Stimulated activated CD4-positive, alpha-beta T cell treated with anti-CD3 and anti-CD28 coated beads, Interleukin-1b, Interleukin-23, amount 100 ng/mL, for 4 hours (primary cell): Measurements from ENCODE around the gene TAF6.

Experiments
- DNase-seq, 2 donors: peaks; one replicate each; pipeline ENCODE4 v3.0.0-alpha.2; 2020; ENCODE audit warnings: low read depth in 2 of 2

Gene TAF6

DNA sequence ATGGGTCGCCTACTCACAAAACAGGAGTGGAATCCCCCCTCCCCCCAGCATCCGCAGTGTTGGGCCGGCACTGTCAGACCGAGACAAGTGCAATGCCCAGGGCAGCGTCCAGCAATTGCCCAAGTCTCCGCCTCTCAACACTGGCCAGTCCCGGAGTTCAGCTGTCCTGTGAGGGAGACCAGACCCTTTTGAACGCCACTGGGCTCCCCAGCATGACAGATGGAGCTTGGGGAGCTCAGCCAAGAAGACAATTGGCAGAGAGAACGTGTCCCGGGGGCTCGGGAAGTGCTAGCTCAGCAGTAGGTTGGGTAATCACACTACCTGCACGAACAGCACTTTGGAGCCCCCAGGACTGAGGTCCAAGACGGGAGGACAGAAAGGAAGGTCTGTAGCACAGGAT lies 25.7 kb downstream of the TAF6 start:
- no peak for DNase-seq

DNA sequence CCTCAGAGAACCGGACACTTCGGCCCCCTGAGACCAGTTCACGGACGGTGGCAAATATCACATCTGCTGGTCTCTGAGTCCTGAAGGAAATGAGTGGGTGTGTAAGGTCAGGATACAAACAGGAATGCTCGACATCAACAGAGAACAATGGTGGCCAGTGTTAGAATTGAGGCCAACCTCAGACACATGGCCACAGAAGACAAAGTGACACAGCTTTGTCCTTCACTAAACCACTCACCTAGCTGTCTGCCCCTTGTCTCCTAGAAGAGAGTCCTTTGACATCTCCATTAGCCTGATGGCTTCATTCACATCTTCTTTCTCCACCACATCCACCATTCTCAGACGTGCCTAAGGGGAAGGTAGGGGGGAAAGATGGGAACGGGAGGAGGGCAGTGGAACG lies 26.1 kb downstream of the TAF6 start:
- no peak for DNase-seq

DNA sequence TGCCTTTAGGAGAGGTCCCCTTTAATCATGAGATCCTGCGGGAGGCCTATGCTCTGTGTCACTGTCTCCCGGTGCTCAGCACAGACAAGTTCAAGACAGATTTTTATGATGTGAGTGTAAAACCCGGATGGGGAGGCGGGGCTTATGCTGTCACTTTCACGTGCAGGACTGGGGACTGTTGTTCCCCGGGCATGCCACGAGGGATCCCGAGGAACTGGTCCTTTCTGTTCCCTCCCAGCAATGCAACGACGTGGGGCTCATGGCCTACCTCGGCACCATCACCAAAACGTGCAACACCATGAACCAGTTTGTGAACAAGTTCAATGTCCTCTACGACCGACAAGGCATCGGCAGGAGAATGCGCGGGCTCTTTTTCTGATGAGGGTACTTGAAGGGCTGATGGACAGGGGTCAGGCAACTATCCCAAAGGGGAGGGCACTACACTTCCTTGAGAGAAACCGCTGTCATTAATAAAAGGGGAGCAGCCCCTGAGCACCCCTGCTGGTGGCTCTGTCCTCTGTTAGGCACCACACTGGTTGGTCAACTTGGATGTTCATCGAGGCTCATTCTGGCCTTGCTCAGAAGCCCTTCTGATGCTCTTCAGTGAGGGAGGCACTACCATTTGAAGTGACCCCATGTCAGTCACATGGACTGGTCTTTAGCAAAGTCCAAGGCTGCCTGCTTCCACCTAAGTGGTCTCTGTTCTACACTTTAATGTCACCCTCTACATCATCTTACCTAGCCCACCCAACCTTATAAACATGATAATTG lies 27.6 kb downstream of the TAF6 start:
- no peak for DNase-seq

DNA sequence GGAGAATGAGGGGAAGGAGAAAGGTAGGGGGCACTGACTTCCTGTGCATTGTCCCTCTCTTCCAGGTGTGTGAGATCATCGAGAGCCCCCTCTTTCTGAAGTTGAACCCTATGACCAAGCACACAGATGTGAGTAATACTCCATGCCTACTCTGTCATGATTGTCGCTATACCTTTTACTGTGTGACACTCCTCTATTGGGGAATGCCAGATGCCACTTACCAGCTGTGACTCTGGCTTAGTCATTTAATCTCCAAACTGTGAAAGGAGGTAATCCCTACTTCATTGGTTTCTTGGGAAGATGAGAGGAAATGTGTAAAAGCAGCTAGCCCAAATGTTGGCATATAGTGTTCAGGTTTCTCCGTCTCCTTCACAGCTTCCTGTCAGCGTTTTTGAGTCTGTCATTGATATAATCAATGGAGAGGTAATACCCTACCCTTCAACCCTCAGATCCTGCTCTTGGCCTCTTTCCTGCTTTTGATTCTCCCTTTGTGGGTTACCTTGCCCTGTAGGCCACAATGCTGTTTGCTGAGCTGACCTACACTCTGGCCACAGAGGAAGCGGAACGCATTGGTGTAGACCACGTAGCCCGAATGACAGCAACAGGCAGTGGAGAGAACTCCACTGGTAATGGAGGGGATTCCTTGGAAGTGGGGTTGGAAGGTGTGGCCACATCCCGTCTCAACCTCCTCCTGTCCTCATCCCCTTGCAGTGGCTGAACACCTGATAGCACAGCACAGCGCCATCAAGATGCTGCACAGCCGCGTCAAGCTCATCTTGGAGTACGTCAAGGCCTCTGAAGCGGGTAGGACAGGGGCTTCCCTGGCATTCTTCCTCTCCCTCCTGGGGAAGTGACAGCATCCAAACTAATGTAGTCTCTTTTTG lies 28.4 kb downstream of the TAF6 start:
- DNase-seq, result no peak

- DNase-seq, result no peak
Measured at GRCh38 chr7:100089458-100090196, 29.5 kb downstream of the TAF6 start.

- DNase-seq, result peak; percentile 85 to 90
Measured at GRCh38 chr7:100088621-100089457, 30.3 kb downstream of the TAF6 start, which contains the start of gene COPS6. Gene COPS6, plus strand, starts transcription at chr7:100088969. Its CDS starts 22 bp downstream, at chr7:100088991.

DNA sequence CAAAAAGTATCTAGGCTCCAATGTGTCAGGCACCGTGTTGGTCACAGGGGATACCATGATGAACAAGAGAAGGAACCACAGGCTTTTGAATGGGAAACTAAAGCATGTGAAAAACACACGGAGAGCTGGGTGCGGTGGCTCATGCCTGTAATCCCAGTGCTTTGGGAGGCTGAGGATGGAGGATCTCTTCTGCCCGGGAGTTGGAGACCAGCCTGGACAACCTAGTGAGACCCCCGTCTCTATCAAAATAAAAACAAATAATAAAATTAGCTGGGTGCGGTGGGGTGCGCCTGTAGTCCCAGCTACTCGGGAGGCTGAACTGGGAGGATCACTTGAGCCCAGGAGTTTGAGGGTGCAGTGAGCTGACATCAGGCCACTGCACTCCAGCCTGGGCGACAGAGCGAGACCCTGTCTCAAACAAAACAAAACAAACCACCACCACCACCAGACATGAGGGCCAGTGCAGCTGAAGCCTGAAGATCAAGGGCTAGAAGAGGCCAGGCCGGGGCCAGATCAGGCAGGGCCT lies 31.0 kb downstream of the TAF6 start:
- DNase-seq, result no peak

GRCh38 chr7:100087055-100087750 lies 32.0 kb downstream of the TAF6 start:
- DNase-seq, result no peak

DNA sequence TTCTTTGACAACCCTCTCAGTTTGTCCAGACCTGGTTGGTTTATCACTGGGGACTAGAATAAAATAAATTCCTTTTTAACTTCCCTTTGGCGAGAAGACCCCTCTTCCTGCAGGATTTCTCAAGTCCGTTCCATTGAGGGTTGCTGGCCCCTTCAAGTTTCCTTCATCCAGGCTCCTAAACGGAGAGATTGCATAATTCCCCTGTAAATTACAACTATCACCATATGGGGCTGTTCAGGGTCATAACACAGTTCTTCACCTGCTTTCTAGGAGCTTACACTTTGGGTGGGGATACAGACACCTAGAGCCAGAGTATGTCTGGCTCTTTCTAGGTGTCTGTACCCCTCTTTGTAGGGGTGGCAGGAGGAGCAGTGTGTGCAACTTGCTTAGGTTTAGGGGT lies 33.6 kb downstream of the TAF6 start:
- DNase-seq, result no peak

DNA sequence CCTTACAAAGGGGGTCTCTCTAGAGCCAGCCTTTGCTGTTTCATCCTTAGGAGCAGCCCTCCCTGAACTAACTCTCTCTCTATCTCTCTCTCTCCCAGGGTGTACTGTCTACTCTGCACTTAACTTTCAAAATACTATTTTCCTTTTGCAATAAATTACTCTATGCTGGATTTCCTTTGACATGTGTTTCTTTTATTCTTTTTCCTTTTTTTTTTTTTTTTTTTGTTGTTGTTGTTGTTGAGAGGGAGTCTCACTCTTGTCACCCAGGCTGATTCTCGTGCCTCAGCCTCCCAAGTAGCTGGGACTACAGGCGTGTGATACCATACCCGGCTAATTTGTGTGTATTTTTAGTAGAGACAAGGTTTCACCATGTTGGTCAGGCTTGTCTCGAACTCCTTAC lies 36.2 kb downstream of the TAF6 start:
- no peak for DNase-seq

DNA sequence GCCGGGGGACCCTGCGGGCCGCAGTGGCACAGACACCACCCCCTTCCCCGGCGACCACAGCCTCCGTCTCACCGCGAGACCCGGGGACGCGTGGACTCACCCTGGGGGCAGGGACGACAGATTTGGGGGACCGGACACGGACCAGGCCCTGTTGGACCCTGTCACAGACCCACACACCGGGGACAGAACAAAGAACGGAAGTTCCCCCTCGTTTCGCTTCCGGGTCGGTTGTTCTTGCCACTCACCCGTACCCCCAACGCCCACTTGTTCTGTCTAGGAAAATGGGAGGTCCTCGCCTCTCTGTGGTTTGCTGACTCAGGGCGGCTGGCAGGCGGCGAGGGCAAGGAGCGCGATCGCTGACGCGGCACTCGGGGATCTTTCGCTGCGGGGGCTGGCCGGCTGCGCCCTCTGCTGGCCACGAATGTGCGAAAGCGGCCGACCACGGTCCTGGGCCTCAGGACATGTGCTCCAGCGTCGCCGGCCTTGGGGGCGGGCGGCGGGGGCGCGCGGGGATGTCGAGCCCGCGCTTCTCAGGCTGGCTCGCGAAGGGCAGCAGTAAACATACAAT lies 37.5 kb downstream of the TAF6 start, which contains the start of gene ZNF3:
TSS of gene ZNF3 (minus strand) at position 189 of the 568 bp plus-strand sequence. CDS start 4,366 bp downstream, outside the sequence.
- DNase-seq, result peak; percentile 95

GRCh38 chr7:100080907-100081534 lies 38.1 kb downstream of the TAF6 start:
- no peak for DNase-seq

DNA sequence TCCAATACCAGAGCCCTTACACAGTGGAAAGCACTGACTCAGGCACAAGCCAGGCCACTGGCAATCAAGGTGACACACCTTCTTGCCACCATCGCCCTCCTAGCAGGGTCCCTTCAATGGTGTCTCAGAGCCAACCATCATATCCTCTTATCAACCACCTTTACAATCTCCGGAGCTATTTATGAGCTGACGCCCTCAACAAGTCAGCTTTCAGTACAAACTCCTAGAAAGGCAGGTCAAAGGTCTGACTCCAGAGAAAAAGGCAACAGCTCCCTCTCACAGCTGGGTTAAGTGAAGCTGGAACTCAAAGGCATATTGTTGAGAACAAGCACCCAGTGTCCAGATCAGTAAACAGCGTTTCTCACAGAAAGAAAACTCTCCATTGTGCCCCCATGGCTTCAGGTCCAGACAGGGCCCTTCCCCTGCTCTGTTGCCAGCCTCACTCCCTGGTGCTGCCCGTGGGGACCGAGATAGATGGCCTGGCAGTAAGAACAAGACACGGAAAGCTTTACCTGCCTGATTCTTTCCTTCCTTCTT lies 40.1 kb downstream of the TAF6 start:
- DNase-seq, result no peak

- no peak for DNase-seq
Measured at GRCh38 chr7:100077205-100077604, 42.0 kb downstream of the TAF6 start.

GRCh38 chr7:100075418-100075817 lies 43.7 kb downstream of the TAF6 start:
- no peak for DNase-seq

- no peak for DNase-seq
Measured at GRCh38 chr7:100074841-100075240, 44.3 kb downstream of the TAF6 start.

DNA sequence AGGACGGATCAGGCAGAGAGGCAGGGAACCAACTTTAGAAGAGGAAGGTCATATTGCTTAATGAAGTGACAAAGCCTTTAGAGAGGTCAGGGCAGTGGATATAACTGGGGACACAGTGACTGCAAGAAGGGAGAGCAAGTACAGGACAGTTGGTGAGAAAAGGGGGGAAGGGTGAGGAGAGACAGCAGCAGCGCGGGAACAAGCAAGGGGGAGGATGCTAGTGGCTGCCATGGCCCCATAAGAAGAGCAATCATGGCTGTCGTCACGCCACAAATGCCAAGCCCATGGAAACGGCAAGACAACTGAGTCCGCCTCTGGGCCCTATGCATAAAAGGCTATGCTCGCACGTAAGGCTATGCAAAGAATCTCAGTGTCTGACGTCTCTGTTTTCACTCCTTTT lies 46.7 kb downstream of the TAF6 start:
- DNase-seq, result no peak

GRCh38 chr7:100071018-100071723 lies 48.0 kb downstream of the TAF6 start:
- DNase-seq, result no peak

DNA sequence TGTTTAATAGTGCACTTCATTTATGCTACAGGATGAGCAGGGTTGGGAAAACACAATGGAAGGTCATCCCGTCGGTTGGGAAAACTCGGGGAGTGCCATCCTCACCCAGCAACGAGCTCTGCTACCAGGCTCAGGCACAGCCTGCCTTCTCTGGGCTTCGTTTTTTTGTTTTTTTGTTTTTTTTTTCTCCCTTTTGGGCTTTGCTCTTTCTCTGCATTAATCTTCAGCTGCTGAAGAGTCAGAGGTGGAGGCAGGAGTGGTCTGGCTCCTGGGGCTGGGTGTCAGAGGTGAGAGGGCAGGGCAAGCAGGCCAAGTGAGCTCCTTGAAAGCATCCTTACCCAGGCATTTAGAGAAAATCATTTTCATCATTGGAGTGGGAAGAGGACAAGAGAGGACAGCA lies 49.2 kb downstream of the TAF6 start:
- no peak for DNase-seq
